GM21390 (cell line): ENCODE data around the gene CR1.
"Not testable (repeated sequence)": the region's sequence is repeated elsewhere in the genome, so short reads cannot be mapped to it uniquely, and the experiment has no call there.

Experiments
- ATAC-seq: cut with Tn5 transposase; IDR thresholded peaks from one replicate; pipeline ENCODE4 v1.9.1; 2021; ENCODE audit not compliant: unreplicated experiment

The CR1 gene

GRCh38 chr1:207579436-207579799 is 83.5 kb downstream of the CR1 start:
- ATAC-seq, result peak; percentile 86

GRCh38 chr1:207581496-207582153 is 85.7 kb downstream of the CR1 start:
- ATAC-seq, result no peak

- not testable (repeated sequence) for ATAC-seq
These were observed 93.5 kb downstream of the CR1 start for GRCh38 chr1:207589506-207589905.

GRCh38 chr1:207591205-207591604 is 95.2 kb downstream of the CR1 start:
- not testable (repeated sequence) for ATAC-seq

- not testable (repeated sequence) for ATAC-seq
These were observed 98.1 kb downstream of the CR1 start for GRCh38 chr1:207594095-207594494.

GRCh38 chr1:207603777-207604176 is 107.8 kb downstream of the CR1 start:
- no peak for ATAC-seq

GRCh38 chr1:207605444-207606361 is 109.7 kb downstream of the CR1 start:
- ATAC-seq, result no peak

GRCh38 chr1:207606362-207606755 is 110.4 kb downstream of the CR1 start:
- no peak for ATAC-seq

- ATAC-seq, result no peak
These were observed 116.8 kb downstream of the CR1 start for GRCh38 chr1:207612762-207613161.

GRCh38 chr1:207619871-207620542 is 124.0 kb downstream of the CR1 start:
- ATAC-seq, result peak; percentile 88

- no peak for ATAC-seq
These were observed 124.6 kb downstream of the CR1 start for GRCh38 chr1:207620543-207620893.

GRCh38 chr1:207625504-207626071 is 129.6 kb downstream of the CR1 start:
- not testable (repeated sequence) for ATAC-seq

- no peak for ATAC-seq
These were observed 131.0 kb downstream of the CR1 start for GRCh38 chr1:207626972-207627337.

GRCh38 chr1:207627496-207627895 is 131.5 kb downstream of the CR1 start:
- ATAC-seq, result no peak

- no peak for ATAC-seq
These were observed 132.8 kb downstream of the CR1 start for GRCh38 chr1:207628776-207629175.

- no peak for ATAC-seq
These were observed 135.2 kb downstream of the CR1 start for GRCh38 chr1:207631137-207631536.

- no peak for ATAC-seq
These were observed 137.3 kb downstream of the CR1 start for GRCh38 chr1:207633226-207633625.

GRCh38 chr1:207633699-207634289 is 137.8 kb downstream of the CR1 start:
- not testable (repeated sequence) for ATAC-seq

GRCh38 chr1:207634293-207634692 is 138.3 kb downstream of the CR1 start:
- not testable (repeated sequence) for ATAC-seq

- ATAC-seq, result not testable (repeated sequence)
These were observed 139.7 kb downstream of the CR1 start for GRCh38 chr1:207635569-207636186.
